Measurements from ENCODE around the gene CRTC3. TPM values are rescaled to one million over a fixed set of nuclear protein-coding genes. Genes with fewer than 3 reads are reported as not detected.

CRTC3 gene
- total and polyA plus RNA-seq, 2 donors (not counting 3 experiments of a cell fraction or from before 2014, with no cell fraction given) = 16.2 to 26.4 TPM

DNA sequence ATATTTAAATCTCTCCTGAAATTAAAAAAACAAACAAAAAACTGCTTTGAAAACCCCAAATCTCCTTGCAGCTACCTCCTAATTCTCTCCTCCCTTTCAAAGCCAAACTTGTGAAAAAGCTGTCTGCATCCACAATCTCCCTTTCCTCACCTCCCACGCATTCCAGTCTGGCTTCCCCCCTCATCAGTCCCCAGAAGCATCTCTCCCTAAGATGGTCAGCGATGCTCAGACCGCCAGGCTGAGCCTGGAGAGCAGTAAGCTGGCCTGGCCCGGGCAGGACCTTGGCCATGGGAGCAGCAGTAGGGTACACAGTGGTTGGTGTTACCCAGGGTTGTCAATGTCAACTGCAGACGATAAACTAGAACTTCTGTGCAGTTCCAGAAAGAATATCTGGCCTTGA, 154.6 kb downstream of the CRTC3 start:
- BruUV-seq (replicated peaks) = no TSS peak
- CTCF ChIA-PET = interaction anchor here (1.3 kb wide), 1 partner anchor 37 kb away, joined by 5 read pairs; no protein-coding TSS in a partner anchor
- no peak for FAIRE-seq
- Histone ChIP-seq H3K79me2 (ENCODE audit: control insufficient read depth, insufficient read depth, low read length) (no peaks in the 10 kb centered on the region), H3K27me3 (ENCODE audit: control insufficient read depth in 2 of 2, insufficient read depth in 2 of 2, low read length in 2 of 2) (no peaks in the 10 kb centered on the region), H3K9ac (replicated peaks; ENCODE audit: extremely low read depth, insufficient read depth, low read length) (no peak overlapping the region), H3K36me3 (ENCODE audit: control insufficient read depth in 2 of 2, extremely low read depth in 1 of 2, insufficient read depth in 2 of 2, low read length in 2 of 2) (no peaks in the 10 kb centered on the region), H3K9me1 (replicated peaks; ENCODE audit: control insufficient read depth, extremely low read depth, insufficient read depth, low read length) (no peaks in the 10 kb centered on the region), H4K20me1 (replicated peaks; ENCODE audit: control insufficient read depth, extremely low read depth, insufficient read depth, low read length) (no peaks in the 10 kb centered on the region), H3K4me3 (replicated peaks in 1 of 3; ENCODE audit: insufficient read depth in 1 of 3, low read depth in 1 of 3, low read length in 3 of 3) (no peak overlapping the region), H3K4me1 (ENCODE audit: control insufficient read depth, extremely low read depth, insufficient read depth, low read length) (peaks cover 7% of the 10 kb centered on the region), H3K4me2 (ENCODE audit: insufficient read depth, low read length) (no peak overlapping the region), H3K27ac (ENCODE audit: insufficient read depth, low read depth, low read length) (no peak overlapping the region), H2AFZ (ENCODE audit: low read depth, low read length) (no peak overlapping the region), H3K9me3 (replicated peaks; ENCODE audit: control insufficient read depth, insufficient read depth, low read length) (no peaks in the 10 kb centered on the region)
- DNase-seq (ENCODE audit: low read depth, low spot score) = no peak
- POLR2A ChIA-PET = no interaction called here
- intact Hi-C loops (cut with micrococcal nuclease) (no loop called here), dilution Hi-C loops (cut with MboI; ENCODE audit: extremely low pct_ligation_motif_present, low sequenced_read_pairs) (no loop called here)
- TF ChIP-seq JUN (IDR thresholded peaks at IDR 0.05; ENCODE audit: borderline replicate concordance, insufficient read depth, insufficient read length, low read depth) (no peak), MYC (IDR thresholded peaks at IDR 0.05; ENCODE audit: low read depth, low read length) (no peak), GATA2 (IDR thresholded peaks at IDR 0.05; ENCODE audit: insufficient read depth, insufficient read length, low read depth, low read length) (no peak), POLR2AphosphoS5 (IDR thresholded peaks at IDR 0.05; ENCODE audit: insufficient read depth, low read depth, low read length) (no peak), POLR2A (IDR thresholded peaks at IDR 0.05; ENCODE audit: low read depth, low read length) (no peak), FOS (IDR thresholded peaks at IDR 0.05; ENCODE audit: borderline replicate concordance, insufficient read depth, low read length) (no peak), EZH2 (IDR thresholded peaks at IDR 0.05; ENCODE audit: borderline replicate concordance, low read depth, low read length, severe bottlenecking) (no peak)
- TF ChIP-seq, protein P1, sequence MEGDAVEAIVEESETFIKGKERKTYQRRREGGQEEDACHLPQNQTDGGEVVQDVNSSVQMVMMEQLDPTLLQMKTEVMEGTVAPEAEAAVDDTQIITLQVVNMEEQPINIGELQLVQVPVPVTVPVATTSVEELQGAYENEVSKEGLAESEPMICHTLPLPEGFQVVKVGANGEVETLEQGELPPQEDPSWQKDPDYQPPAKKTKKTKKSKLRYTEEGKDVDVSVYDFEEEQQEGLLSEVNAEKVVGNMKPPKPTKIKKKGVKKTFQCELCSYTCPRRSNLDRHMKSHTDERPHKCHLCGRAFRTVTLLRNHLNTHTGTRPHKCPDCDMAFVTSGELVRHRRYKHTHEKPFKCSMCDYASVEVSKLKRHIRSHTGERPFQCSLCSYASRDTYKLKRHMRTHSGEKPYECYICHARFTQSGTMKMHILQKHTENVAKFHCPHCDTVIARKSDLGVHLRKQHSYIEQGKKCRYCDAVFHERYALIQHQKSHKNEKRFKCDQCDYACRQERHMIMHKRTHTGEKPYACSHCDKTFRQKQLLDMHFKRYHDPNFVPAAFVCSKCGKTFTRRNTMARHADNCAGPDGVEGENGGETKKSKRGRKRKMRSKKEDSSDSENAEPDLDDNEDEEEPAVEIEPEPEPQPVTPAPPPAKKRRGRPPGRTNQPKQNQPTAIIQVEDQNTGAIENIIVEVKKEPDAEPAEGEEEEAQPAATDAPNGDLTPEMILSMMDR (IDR thresholded peaks at IDR 0.05; ENCODE audit: extremely low read depth in 1 of 2, insufficient read depth in 1 of 2, low read depth in 1 of 2, low read length in 2 of 2) = no peak
- TF ChIP-seq, protein P2, sequence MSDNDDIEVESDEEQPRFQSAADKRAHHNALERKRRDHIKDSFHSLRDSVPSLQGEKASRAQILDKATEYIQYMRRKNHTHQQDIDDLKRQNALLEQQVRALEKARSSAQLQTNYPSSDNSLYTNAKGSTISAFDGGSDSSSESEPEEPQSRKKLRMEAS (IDR thresholded peaks at IDR 0.05; ENCODE audit: insufficient read depth, insufficient read length) = no peak
